ENCODE data around the gene PNPLA7.
A peak's percentile ranks its signal among the peaks of the same experiment; 100 is the strongest.

PNPLA7 gene

GRCh38 chr9:137580209-137580953 is 30.2 kb upstream of the PNPLA7 start:
- H3K9me3 ChIP-seq (ENCODE audit: control insufficient read depth, insufficient read depth, low read depth, low read length) = no peaks in the 10 kb centered on the region
- CTCF ChIA-PET = interaction anchor here (0.6 to 2.4 kb wide), 7 partner anchors 11 to 61 kb away, joined by 3 to 9 read pairs (median 8); no protein-coding TSS in a partner anchor
- H3K36me3 ChIP-seq (ENCODE audit: control insufficient read depth in 2 of 2, insufficient read depth in 1 of 2, low read length in 2 of 2) = peaks cover 12 to 75% of the 10 kb centered on the region in 2 experiments; a peak in 2 of 3 replicates
- no peak overlapping the region for H3K4me3 ChIP-seq (ENCODE audit: low read depth, low read length)
- POLR2A ChIA-PET = interaction anchor here (0.6 to 5.7 kb wide), 6 partner anchors 8 to 287 kb away, joined by 4 to 28 read pairs (median 12); partner anchors contain the start of genes ARRDC1, EHMT1 and ZMYND19
- TF ChIP-seq, protein P1, sequence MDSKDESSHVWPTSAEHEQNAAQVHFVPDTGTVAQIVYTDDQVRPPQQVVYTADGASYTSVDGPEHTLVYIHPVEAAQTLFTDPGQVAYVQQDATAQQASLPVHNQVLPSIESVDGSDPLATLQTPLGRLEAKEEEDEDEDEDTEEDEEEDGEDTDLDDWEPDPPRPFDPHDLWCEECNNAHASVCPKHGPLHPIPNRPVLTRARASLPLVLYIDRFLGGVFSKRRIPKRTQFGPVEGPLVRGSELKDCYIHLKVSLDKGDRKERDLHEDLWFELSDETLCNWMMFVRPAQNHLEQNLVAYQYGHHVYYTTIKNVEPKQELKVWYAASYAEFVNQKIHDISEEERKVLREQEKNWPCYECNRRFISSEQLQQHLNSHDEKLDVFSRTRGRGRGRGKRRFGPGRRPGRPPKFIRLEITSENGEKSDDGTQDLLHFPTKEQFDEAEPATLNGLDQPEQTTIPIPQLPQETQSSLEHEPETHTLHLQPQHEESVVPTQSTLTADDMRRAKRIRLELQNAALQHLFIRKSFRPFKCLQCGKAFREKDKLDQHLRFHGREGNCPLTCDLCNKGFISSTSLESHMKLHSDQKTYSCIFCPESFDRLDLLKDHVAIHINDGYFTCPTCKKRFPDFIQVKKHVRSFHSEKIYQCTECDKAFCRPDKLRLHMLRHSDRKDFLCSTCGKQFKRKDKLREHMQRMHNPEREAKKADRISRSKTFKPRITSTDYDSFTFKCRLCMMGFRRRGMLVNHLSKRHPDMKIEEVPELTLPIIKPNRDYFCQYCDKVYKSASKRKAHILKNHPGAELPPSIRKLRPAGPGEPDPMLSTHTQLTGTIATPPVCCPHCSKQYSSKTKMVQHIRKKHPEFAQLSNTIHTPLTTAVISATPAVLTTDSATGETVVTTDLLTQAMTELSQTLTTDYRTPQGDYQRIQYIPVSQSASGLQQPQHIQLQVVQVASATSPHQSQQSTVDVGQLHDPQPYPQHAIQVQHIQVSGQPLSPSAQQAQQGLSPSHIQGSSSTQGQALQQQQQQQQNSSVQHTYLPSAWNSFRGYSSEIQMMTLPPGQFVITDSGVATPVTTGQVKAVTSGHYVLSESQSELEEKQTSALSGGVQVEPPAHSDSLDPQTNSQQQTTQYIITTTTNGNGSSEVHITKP (tag by site-specific recombination; IDR thresholded peaks at IDR 0.05) = peak; percentile 40; the same call in 1 of the 2 replicates
- peak; percentile 36 for TF ChIP-seq ZIC2 (tag by site-specific recombination; IDR thresholded peaks at IDR 0.05)
- 0 out of 2 replicates have a peak, but pooled peaks have one; percentile 24 for TF ChIP-seq CTCF (tag by site-specific recombination; IDR thresholded peaks at IDR 0.05)
- TF ChIP-seq, protein P2, sequence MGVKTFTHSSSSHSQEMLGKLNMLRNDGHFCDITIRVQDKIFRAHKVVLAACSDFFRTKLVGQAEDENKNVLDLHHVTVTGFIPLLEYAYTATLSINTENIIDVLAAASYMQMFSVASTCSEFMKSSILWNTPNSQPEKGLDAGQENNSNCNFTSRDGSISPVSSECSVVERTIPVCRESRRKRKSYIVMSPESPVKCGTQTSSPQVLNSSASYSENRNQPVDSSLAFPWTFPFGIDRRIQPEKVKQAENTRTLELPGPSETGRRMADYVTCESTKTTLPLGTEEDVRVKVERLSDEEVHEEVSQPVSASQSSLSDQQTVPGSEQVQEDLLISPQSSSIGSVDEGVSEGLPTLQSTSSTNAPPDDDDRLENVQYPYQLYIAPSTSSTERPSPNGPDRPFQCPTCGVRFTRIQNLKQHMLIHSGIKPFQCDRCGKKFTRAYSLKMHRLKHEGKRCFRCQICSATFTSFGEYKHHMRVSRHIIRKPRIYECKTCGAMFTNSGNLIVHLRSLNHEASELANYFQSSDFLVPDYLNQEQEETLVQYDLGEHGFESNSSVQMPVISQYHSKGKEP (tag by site-specific recombination; IDR thresholded peaks at IDR 0.05) = peak; percentile 55; the same call in 1 of the 2 replicates
- peak; percentile 46; the same call in 1 of the 2 replicates for TF ChIP-seq ZFP69B (tag by site-specific recombination; IDR thresholded peaks at IDR 0.05)
- TF ChIP-seq ZNF692 (tag by site-specific recombination; IDR thresholded peaks at IDR 0.05) = peak; percentile 62
- TF ChIP-seq ZNF558 (tag by site-specific recombination; IDR thresholded peaks at IDR 0.05) = no peak
- peak; percentile 51 for TF ChIP-seq GLIS1 (tag by site-specific recombination; IDR thresholded peaks at IDR 0.05)
- TF ChIP-seq ZSCAN23 (tag by site-specific recombination; IDR thresholded peaks at IDR 0.05) = no peak
- TF ChIP-seq SP7 (tag by site-specific recombination; IDR thresholded peaks at IDR 0.05) = no peak
- H3K27ac ChIP-seq (ENCODE audit: extremely low read depth, low read depth, low read length) = 0 out of 2 replicates have a peak overlapping the region, but pooled peaks have one; percentile 25
- no peaks in the 10 kb centered on the region; the same call in 1 of the 2 replicates for H3K4me1 ChIP-seq (ENCODE audit: control insufficient read depth, insufficient read depth, low read length)

DNA sequence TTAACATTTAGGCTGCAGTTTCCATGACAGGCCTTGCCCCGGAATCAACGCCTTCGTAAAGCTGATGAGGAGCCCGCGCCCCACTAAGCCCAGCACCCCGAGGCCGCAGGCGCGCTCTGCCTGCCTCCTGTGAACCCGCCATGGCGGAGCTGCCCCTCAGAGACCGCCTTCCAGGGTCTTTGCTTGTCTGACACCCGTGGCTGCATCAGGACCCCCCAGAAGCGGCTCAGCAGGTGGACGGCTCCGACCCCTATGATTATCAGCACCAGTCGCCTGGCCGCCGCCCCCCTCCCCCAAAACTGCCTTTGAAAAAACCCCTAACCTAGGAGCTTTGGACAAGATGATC is 29.0 kb upstream of the PNPLA7 start:
- TF ChIP-seq ZNF677 (tag by site-specific recombination; IDR thresholded peaks at IDR 0.05) (no peak), ZNF701 (tag by site-specific recombination; IDR thresholded peaks at IDR 0.05) (no peak), ZNF16 (tag by site-specific recombination; IDR thresholded peaks at IDR 0.05; ENCODE audit: low read depth) (no peak), ZNF341 (tag by site-specific recombination; IDR thresholded peaks at IDR 0.05; ENCODE audit: low read depth) (no peak), ZFP69B (tag by site-specific recombination; IDR thresholded peaks at IDR 0.05) (no peak), ZNF776 (tag by site-specific recombination; IDR thresholded peaks at IDR 0.05; ENCODE audit: borderline replicate concordance) (no peak), ZNF623 (tag by site-specific recombination; IDR thresholded peaks at IDR 0.05) (no peak), KLF8 (tag by site-specific recombination; IDR thresholded peaks at IDR 0.05) (no peak), ZNF747 (tag by site-specific recombination; IDR thresholded peaks at IDR 0.05) (no peak), ZNF311 (tag by site-specific recombination; IDR thresholded peaks at IDR 0.05; ENCODE audit: borderline replicate concordance) (no peak), ZIC2 (tag by site-specific recombination; IDR thresholded peaks at IDR 0.05) (no peak), SP7 (tag by site-specific recombination; IDR thresholded peaks at IDR 0.05) (no peak), ZNF837 (tag by site-specific recombination; IDR thresholded peaks at IDR 0.05) (no peak), ZNF211 (tag by site-specific recombination; IDR thresholded peaks at IDR 0.05; ENCODE audit: low read depth) (no peak)
- no peaks in the 10 kb centered on the region; the same call in 1 of the 2 replicates for H3K4me1 ChIP-seq (ENCODE audit: control insufficient read depth, insufficient read depth, low read length)
- ChIA-PET POLR2A (interaction anchor here (0.5 to 5.7 kb wide), 6 partner anchors 9 to 102 kb away, joined by 3 to 28 read pairs (median 10); partner anchors contain the start of genes ARRDC1, MRPL41 and ZMYND19), CTCF (interaction anchor here (0.7 to 2.5 kb wide), 14 partner anchors 9 to 342 kb away, joined by 3 to 24 read pairs (median 3); partner anchors contain the start of genes EHMT1 and ZMYND19)
- no peak overlapping the region for H3K27ac ChIP-seq (ENCODE audit: extremely low read depth, low read depth, low read length)
- peaks cover 6 to 75% of the 10 kb centered on the region in 2 experiments; a peak in 2 of 3 replicates for H3K36me3 ChIP-seq (ENCODE audit: control insufficient read depth in 2 of 2, insufficient read depth in 1 of 2, low read length in 2 of 2)
- H3K4me3 ChIP-seq (ENCODE audit: low read depth, low read length) = no peak overlapping the region
- H3K9me3 ChIP-seq (ENCODE audit: control insufficient read depth, insufficient read depth, low read depth, low read length) = no peaks in the 10 kb centered on the region

All from HEK293 (cell line).